ENCODE measurements around the gene RBM47.

The RBM47 gene

GRCh38 chr4:40592034-40592433, 37.6 kb downstream of the RBM47 start:
- DNase-seq (ENCODE audit: insufficient read length, low spot score) (no peak), FAIRE-seq (no peak)

DNA sequence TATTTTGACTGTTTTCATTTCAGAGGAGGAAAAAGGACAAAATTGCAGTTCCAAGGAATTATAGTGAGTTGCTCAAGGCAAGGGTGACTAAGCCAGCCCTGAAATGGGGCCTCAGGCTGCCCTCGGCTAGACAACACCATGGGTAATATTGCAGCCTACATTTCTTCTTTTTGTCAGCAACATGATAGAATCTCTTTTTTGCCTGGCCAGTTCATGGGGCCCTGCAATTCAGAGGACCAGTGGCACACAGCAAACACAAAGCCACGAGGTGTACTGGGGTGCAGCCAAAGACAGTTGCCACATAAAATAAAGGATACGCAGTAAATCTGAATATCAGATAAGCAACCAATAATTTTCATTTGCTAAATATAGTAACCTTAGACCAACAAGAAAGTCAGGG, 41.8 kb downstream of the RBM47 start:
- no peak for FAIRE-seq
- DNase-seq (ENCODE audit: insufficient read length, low spot score), result no peak

- FAIRE-seq, result no peak
These were observed 42.3 kb downstream of the RBM47 start for GRCh38 chr4:40587351-40587750.

DNA sequence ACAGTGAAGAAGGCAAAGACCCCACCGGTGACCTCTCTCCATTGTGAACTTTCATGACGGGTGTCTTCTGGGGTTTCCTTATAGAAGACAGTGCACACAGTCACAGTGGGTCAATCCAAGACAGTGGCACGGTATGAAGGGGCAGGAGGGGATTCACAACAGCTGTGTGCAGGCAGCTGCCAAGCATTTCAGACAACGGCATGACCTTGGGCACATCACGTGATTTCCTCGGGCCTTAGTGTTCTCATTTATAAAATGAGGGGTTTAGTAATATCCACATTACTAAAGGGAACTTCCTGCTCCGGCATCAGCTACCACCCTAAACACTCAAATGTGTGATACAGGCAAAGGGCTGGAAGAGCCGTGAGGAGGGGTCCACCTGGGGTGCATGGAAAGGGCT, 42.9 kb downstream of the RBM47 start:
- no peak for FAIRE-seq

More at GRCh38 chr4:40587351-40587750, 42.3 kb downstream of the RBM47 start:
- no peak for DNase-seq (ENCODE audit: insufficient read length, low spot score)

DNA sequence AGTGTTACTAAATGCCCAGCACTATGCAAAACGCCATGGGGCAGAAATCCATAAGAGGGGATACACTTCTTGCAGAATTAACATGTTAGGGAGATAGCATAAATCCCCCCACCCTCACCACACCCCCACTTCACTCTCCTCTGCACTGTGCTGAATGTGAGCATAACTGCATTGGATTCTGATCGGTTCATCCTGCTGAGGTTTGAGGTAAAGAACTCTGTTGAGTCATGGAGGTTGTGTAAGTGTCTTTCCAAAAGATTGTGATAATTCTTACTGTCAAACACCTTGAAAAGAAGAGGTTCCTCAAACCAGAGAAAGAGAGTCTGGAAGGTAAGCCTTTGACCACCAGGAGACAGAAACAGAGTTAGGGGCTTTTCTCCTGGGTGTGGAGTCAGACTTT, 43.6 kb downstream of the RBM47 start:
- no peak for FAIRE-seq

More for the DNA sequence above, 42.9 kb downstream of the RBM47 start:
- DNase-seq (ENCODE audit: insufficient read length, low spot score), result no peak

DNA sequence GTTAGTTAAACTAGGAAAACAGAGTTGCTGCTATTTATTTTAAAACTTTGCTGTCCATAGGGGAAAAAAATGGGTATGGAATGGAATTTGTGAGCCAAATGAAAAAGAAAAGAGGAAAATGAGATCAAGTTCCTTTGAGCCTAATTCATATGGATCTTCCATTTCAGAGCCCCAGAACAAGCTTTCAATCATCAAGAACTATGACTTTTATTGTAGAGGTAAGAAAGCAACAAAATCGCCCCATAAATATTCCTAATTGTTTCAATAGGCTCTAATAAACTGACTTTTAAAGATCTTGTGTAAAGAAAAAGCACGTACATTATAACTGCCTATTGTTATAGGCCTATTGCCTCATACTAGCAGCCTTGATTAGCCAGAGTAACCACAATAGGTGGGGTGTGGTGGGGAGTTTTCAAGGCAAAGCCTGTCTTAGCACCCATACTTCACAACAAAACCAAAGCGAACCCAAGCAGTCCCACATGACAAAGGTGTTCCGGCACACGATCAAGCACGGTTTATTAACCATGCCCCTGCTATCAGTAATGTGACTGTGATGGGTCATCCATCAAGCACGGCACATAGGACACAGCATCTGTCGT, 44.4 kb downstream of the RBM47 start:
- FAIRE-seq, result no peak
- no peak for DNase-seq (ENCODE audit: insufficient read length, low spot score)

More for the DNA sequence above, 43.6 kb downstream of the RBM47 start:
- DNase-seq (ENCODE audit: insufficient read length, low spot score), result no peak

DNA sequence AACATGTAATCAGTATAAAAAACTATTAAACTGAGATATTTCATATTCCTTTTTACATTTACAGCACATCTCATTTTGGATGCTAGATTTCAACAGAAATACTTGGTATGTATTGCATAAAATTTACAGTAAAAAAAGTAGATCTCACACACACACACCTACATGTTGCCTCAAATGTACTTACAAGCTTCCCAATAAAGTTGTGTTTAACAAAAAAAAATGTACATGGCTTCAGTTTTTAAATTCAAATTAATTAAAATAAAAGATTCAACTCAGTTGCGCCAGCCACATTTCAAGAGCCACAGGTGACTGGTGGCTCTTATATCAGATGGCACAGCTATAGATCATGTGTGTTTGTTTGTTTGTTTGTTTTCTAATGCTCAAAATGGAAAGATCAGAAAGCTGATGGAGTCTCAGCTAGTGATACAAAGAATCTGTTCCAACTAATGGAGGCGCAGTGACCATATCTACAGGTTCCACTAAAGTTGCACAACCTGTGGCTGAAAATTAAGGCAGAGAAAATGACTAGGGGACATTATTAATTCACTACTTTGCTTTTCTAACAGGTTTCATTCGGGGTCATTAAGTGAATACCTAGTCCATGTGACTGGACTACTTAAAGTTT, 45.0 kb downstream of the RBM47 start:
- no peak for FAIRE-seq

DNA sequence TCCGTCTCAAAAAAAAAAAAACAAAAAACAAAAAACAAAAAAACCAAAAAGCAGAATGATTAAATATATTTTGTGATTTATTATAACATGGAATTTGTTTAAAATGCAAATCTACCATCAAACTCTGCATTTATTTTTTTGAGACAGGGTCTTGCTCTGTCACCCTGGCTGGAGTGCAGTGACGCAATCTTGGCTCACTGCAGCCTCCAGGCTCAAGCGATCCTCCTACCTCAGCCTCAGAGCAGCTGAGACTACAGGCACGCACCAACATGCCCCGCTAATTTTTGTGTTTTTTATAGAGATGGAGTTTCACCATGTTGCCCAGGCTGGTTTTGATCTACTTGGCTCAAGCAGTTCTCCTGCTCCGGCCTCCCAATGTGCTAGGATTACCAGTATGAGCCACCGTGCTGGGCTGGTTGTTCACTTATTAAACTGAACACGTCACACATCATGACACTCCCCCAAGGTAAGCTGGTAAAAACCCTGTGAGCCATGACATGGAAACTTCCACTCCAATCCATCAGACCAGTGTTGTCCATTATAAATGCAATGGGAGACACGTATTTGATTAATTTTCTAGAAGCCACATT, 45.7 kb downstream of the RBM47 start:
- DNase-seq (ENCODE audit: insufficient read length, low spot score) (no peak), FAIRE-seq (no peak)

More for the DNA sequence above, 45.0 kb downstream of the RBM47 start:
- no peak for DNase-seq (ENCODE audit: insufficient read length, low spot score)

DNA sequence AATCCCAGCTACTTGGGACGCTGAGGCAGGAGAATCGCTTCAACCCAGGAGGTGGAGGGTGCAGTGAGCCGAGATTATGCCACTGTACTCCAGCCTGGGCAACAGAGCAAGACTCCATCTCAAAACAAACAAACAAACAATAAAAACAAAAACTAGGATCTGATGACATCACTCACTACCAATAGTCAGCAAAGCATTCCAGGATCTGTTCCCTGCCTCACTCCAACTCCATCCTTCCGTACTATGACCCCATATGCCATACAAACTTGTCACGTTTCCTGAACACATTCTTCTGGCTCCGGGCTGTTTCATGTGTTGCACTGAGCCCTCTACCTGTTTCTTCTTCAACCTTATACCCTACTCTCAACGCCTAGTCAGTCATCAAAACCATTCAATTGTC, 47.3 kb downstream of the RBM47 start:
- DNase-seq (ENCODE audit: insufficient read length, low spot score), result no peak
- no peak for FAIRE-seq

DNA sequence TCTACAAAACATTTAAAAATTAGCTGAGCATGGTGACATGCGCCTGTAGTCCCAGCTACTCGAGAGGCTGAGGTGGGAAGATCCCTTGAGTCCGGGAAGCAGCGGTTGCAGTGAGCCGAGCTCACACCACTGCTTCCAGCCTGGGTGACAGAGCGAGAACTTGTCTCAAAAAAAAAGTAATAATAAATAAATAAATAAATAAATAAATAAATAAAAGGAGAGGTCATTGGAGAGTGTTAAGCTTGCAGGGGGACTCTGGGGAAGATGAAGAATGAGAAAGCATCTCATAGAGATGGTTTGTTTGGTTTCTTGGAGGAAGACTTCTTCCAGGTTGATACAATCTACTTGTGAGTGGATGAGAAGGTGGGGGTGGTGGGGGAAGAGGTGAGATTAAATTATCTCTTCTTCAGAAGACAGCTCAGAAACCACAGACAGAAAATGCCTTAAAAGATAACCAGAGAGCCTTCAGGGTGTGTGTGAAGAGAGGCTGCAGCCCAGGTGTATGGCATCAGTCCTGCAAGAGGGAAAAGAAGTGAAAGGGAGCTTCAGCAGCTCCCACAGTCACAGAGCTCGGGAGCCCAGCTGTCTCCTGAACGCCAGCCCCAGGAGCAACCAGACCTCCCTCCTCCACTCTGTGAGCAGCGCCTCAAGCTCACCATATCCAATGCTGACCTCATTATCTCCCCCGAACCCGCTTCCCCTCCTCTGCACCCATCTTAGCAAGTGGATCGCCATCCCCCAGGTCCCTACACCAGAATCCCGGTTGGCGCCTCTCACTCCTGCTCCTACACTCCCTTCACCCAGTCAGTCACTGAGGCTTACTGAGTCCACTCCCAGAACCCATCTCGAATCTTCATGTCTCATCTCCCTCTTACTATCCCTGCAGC, 48.2 kb downstream of the RBM47 start:
- DNase-seq (ENCODE audit: insufficient read length, low spot score) (no peak), FAIRE-seq (no peak)

DNA sequence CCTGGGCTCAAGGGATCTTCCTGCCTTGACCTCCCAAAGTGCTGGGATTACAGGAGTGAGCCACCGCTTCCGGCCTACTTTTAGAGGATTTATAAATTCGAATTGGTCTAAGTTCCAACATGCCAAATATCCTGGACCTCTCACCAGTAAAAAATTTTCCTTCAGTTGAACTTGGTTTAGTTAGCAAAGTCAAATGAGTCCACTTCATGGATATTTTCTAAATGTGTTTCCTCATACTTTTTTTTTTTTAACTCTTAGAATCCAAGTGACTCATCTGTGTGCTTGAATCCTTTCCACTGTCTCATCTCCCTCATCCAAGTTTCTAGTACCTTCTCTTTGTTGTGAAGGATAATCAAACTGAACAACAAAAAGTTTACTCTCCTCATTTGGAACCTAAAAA, 49.7 kb downstream of the RBM47 start:
- no peak for FAIRE-seq
- DNase-seq (ENCODE audit: insufficient read length, low spot score), result no peak

DNA sequence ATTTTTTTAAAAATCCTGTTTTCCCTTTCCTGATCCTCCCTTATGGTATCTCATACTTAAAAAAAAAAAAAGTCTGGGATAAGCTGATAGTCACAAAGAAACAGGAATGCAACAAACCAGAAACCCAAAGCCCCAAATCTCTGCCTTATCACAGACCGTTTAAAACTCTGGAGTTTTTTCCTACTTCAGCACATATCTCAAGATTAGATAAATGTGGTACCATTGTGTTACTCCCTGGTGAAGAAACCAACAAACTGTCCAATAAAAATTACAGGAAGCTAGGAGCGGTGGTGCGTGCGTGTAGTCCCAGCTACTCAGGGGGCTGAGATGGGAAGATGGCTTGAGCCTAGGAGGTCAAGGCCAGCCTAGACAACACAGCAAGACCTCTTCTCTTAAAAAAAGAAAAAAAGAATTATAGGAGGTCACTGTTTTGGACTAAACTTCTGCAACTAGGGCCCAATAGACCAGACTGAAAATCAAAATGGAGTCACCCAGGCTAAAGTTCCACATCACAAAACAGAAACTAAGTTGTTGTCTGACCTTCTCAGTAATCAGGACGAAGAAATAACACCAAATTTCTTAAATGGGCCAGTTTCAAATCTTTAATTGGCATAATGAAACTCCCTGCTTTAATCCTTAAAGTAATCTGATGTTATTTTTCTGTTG, 51.9 kb downstream of the RBM47 start:
- DNase-seq (ENCODE audit: insufficient read length, low spot score), result no peak
- no peak for FAIRE-seq

DNA sequence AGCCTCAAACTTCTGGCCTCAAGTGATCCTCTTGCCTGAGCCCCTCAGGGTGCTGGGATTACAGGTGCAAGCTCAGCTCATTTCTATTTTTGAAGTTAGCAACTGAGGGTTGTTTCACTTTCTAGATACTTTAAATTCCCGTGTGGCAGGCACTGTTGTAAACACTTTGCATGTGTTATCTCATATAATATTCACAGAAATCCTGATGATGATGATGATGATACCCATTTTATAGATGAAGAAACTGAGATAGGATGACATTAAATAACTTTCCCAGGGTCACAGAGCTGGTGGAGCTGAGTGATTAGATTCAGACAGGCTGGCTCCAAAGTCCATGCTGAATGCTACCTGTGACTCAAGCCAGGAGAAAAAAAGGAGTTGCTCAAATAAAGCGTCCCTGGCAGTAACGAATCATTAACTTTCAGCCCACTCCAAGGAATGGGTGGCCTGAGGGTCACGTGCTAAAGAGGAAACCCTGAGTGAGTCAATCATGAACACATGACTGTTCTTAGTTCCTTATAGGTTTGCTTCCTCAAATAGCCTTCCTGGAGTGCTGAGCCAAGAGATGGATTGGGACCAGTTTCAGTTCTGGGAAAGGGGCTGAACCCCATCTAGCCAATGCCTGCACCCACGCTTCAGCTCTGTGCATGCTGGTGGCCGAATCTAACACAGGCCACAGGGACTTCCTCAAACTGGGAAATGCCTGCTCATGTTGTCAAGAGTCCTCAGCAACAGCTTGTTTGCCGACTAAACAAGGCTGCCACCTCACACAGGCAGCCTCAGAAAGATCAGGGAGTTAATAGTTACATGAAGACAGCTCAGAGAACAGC, 52.8 kb downstream of the RBM47 start:
- no peak for FAIRE-seq
- peak; percentile 79 for DNase-seq (ENCODE audit: insufficient read length, low spot score)

DNA sequence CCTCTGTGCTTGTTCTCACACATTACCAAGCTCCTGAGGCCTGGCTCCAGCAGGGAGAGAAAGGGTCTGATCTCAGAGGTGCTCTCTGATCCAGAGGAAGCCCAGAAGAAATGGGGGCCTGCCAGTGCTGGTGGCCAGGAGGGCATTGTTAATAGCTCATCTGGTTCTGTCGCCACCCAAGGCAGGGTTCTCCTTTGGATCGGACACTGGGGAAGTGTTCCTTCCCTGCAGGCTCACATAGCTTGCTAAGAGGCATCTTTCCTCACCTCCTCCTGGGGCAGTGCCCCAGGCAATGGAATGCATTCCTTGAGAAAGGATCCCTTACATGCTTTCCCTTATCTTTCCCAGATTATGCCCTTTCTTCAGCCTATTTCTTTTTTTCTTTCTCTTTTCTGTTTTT, 53.8 kb downstream of the RBM47 start:
- FAIRE-seq (no peak), DNase-seq (ENCODE audit: insufficient read length, low spot score) (no peak)

GRCh38 chr4:40573593-40574311, 55.9 kb downstream of the RBM47 start:
- no peak for FAIRE-seq
- no peak for DNase-seq (ENCODE audit: insufficient read length, low spot score)

DNA sequence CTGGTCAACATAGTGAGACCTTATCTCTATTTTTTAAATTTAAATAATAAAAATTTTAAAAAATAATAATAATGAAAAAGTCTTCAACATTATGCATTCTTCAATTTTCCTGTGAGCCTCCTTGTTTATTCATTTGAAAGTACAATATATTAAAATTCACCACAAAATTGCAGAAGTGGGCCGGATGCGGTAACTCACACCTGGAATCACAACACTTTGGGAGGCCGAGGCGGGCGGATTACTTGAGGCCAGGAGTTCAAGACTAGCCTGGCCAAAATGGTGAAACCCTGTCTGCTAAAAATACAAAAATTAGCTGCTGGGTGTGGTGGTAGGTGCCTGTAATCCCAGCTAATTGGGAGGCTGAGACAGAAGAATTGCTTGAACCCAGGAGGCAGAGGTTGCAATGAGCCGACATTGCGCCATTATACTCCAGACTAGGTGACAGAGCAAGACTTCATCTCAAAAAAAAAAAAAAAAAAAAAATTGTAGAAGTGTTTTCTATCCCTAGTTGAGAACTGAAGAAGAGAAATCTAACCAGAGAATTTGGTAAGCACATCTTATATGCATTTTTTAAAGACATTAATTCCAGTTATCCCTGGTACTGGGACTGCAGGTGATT, 56.9 kb downstream of the RBM47 start:
- FAIRE-seq (no peak), DNase-seq (ENCODE audit: insufficient read length, low spot score) (no peak)

DNA sequence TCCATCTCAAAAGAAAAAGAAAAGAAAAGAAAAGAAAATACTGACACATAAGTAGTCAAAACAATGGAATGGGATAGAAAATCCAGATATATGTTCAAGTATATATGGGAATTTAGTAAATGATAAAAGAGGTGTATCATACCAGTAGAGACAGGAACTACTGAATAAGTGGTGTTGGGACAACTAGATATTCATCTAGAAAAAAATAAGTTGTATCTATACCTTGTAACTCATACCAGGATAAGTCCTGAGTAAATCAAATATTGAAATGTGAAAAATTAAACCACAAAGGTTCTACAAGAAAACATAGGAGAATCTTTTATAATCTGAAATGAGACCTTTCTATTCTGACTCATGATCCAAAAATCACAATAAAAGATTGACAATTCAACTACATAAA, 58.5 kb downstream of the RBM47 start:
- no peak for DNase-seq (ENCODE audit: insufficient read length, low spot score)
- FAIRE-seq, result no peak

- FAIRE-seq (no peak), DNase-seq (ENCODE audit: insufficient read length, low spot score) (no peak)
These were observed 59.2 kb downstream of the RBM47 start for GRCh38 chr4:40570348-40571077.

Data from HTR-8/SVneo (cell line).